ENCODE measurements around the gene GPR160. TPM values are rescaled to one million over a fixed set of nuclear protein-coding genes. Genes with fewer than 3 reads are reported as not detected.

The GPR160 gene
- total and polyA plus RNA-seq, 7 donors: 0.42 to 1.2 (median 0.81) TPM

DNA sequence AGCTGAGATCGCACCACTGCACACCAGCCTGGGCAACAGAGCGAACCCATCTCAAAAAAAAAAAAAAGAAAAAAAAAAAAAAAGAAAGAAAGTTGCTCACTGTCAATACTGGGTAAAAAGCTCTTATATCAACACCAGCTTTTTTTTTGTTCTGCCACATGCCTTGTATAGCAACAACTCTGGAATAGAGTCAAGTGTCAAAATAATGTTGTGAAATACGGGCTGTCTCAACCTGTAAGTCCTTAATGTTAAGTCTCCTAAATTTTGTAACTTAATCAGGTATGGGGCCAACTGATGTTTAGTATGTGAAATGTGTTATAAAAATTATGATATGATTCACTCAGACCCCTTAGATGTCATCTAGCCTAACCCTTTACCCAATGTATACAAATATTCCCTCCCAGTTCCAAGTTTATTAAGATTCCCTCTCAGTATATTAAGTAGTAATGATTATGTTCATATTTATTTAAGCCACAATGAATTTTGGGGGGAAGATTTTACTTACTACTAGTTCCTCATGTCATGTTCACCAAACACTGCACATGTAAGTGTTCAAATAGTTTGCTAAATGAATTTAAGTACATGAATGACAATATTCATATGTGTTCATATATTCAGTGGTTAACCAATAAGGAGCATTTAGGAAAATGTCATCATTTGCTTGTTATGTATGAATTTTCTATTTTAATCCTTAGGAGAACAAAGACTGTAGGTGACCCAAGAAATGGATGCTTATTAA, 52.2 kb downstream of the GPR160 start:
- 94 to 99% (median 97%) methylated on average over 3 of the region's 3 CpGs for WGBS, 3 donors
- peaks cover 0 to 88% of the 10 kb centered on the region in 2 donors for H3K36me3 ChIP-seq (ENCODE audit: insufficient read depth in 1 of 2, low read depth in 1 of 2)

DNA sequence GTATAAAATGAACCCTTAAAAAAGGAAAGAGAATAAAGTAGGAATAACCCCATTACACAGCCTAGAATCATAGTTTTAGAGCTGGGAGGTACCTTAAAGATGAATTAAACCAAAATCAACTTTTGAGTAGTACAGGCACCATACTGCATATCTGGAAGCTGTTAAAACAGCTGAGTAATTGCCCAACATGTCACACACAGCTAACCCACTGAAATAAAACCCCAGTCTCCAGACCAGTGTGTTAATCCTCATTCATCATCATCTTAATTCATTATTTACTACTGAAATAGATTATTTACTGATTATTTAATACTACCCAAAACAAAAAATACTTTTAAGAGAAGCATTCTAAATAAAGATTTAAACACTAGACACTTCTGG, 52.8 kb downstream of the GPR160 start:
- ATAC-seq: no peak
- H3K27ac ChIP-seq: no peak overlapping the region
- no peaks in the 10 kb centered on the region for H3K4me1 ChIP-seq
- intact Hi-C loops (cut with DNase I): no loop called here
- no peaks in the 10 kb centered on the region for H3K27me3 ChIP-seq (ENCODE audit: insufficient read depth in 3 of 3, low read length in 2 of 3)
- H3K9me3 ChIP-seq: no peaks in the 10 kb centered on the region
- DNase-seq: no peak
- H3K4me3 ChIP-seq: no peak overlapping the region
- peaks cover 0 to 88% of the 10 kb centered on the region in 2 donors for H3K36me3 ChIP-seq (ENCODE audit: insufficient read depth in 1 of 2, low read depth in 1 of 2)
- TF ChIP-seq, protein P1, sequence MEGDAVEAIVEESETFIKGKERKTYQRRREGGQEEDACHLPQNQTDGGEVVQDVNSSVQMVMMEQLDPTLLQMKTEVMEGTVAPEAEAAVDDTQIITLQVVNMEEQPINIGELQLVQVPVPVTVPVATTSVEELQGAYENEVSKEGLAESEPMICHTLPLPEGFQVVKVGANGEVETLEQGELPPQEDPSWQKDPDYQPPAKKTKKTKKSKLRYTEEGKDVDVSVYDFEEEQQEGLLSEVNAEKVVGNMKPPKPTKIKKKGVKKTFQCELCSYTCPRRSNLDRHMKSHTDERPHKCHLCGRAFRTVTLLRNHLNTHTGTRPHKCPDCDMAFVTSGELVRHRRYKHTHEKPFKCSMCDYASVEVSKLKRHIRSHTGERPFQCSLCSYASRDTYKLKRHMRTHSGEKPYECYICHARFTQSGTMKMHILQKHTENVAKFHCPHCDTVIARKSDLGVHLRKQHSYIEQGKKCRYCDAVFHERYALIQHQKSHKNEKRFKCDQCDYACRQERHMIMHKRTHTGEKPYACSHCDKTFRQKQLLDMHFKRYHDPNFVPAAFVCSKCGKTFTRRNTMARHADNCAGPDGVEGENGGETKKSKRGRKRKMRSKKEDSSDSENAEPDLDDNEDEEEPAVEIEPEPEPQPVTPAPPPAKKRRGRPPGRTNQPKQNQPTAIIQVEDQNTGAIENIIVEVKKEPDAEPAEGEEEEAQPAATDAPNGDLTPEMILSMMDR (IDR thresholded peaks at IDR 0.05): no peak

More for the DNA sequence above, 52.2 kb downstream of the GPR160 start:
- Histone ChIP-seq H3K27me3 (ENCODE audit: insufficient read depth in 3 of 3, low read length in 2 of 3) (no peaks in the 10 kb centered on the region), H3K27ac (no peak overlapping the region), H3K4me1 (no peaks in the 10 kb centered on the region), H3K4me3 (no peak overlapping the region), H3K9me3 (no peaks in the 10 kb centered on the region)
- TF ChIP-seq, protein P1 (IDR thresholded peaks at IDR 0.05): no peak
- intact Hi-C loops (cut with DNase I): no loop called here
- DNase-seq: no peak
- peak in 1 of 4 donors; percentile 24 for ATAC-seq

DNA sequence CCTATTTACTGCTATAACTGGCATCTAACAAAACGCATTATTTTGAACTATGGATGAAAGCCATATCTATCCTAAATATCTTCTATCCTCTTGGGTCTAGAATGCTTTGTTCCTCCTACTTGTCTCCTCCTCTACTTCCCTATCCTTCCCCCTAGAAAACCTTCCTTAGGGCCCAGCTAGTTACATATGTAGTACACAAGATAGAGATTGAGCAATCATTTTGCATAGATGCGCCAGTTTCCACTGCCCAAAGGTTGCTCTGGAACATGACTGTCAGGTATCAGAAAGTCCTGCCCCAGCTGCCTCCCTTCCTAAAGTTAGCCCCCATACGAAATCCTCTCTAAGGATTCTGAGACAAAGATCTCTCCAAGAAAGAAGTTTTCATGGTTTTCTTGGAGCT, 55.1 kb downstream of the GPR160 start:
- ATAC-seq (no peak), DNase-seq (no peak)
- H3K4me3 ChIP-seq: no peak overlapping the region
- H3K9me3 ChIP-seq: no peaks in the 10 kb centered on the region
- 96 to 99% (median 98%) methylated on average over 3 of the region's 3 CpGs for WGBS, 3 donors
- no peaks in the 10 kb centered on the region for H3K27me3 ChIP-seq (ENCODE audit: insufficient read depth in 3 of 3, low read length in 2 of 3)
- no peaks in the 10 kb centered on the region for H3K4me1 ChIP-seq
- TF ChIP-seq, protein P1 (IDR thresholded peaks at IDR 0.05): no peak
- H3K36me3 ChIP-seq (ENCODE audit: insufficient read depth in 1 of 2, low read depth in 1 of 2): peaks cover 5 to 88% of the 10 kb centered on the region in 2 donors
- intact Hi-C loops (cut with DNase I): no loop called here
- H3K27ac ChIP-seq: no peak overlapping the region

DNA sequence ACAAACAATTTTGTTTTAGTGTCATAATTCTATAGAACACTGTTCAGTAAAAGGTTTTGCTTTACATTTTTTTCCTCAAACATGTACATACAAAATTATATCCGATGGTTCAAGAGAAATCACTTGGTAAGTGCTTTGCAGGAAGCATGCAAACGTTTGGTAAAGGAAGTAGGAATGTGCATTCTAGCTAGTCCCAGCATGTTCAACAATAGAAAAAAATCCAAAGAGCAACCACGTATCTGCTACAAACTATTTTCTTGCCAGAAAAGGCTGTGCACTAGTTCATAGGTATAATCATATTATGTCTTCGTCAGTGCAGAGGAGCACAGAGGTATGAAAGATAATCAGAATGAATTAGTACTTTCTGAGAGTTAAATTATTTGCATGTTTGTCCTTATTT, 58.0 kb downstream of the GPR160 start:
- H3K27ac ChIP-seq: no peak overlapping the region
- 71 to 79% (median 78%) methylated on average over 4 of the region's 4 CpGs for WGBS, 3 donors
- H3K27me3 ChIP-seq (ENCODE audit: insufficient read depth in 3 of 3, low read length in 2 of 3): no peaks in the 10 kb centered on the region
- peaks cover 5 to 96% of the 10 kb centered on the region in 2 donors for H3K36me3 ChIP-seq (ENCODE audit: insufficient read depth in 1 of 2, low read depth in 1 of 2)
- no peaks in the 10 kb centered on the region for H3K4me1 ChIP-seq
- TF ChIP-seq, protein P1 (IDR thresholded peaks at IDR 0.05): no peak
- H3K9me3 ChIP-seq: no peaks in the 10 kb centered on the region
- ATAC-seq (no peak), DNase-seq (no peak)
- intact Hi-C loops (cut with DNase I): loop anchor here (5.0 kb wide), 2 partner anchors 118 to 308 kb away; no protein-coding TSS in a partner anchor
- H3K4me3 ChIP-seq: no peak overlapping the region
